ENCODE data around the gene GNE. TPM values are rescaled to one million over a fixed set of nuclear protein-coding genes. Genes with fewer than 3 reads are reported as not detected.
A peak's percentile ranks its signal among the peaks of the same experiment; 100 is the strongest.

Gene GNE
- total and polyA plus RNA-seq, 2 experiments from 2014 or later: 2.2 to 15.7 TPM

DNA sequence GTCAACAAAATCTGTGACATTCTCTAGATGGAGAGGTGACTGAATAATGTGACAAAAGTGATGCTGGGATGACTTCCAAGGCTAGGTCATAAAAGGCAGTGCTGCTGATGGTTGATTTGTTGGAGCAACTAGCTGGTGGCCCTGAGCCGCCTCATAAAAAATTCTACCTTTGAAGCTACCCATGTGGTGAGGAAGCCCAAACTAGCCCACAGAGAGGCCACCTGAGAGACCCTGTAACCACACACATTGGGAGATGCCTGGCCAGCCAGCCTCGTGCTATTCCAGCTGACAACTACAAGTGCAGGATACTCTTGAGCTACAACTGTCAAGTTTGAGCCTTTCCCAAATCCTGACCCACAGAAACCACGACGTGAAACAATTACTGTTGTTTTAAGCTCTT lies 44.9 kb downstream of the GNE start (continued):
- TF ChIP-seq CREB1 (CRISPR knock-in tag; IDR thresholded peaks at IDR 0.05; ENCODE audit: low read depth) (no peak), ZNF331 (CRISPR knock-in tag; IDR thresholded peaks at IDR 0.05; ENCODE audit: low read depth) (no peak), NANOG (IDR thresholded peaks at IDR 0.05; ENCODE audit: borderline replicate concordance) (no peak), JUNB (IDR thresholded peaks at IDR 0.05; ENCODE audit: unreplicated experiment) (no peak), EZH2phosphoT487 (IDR thresholded peaks at IDR 0.05; ENCODE audit: unreplicated experiment) (no peak)
- TF ChIP-seq, protein P1, sequence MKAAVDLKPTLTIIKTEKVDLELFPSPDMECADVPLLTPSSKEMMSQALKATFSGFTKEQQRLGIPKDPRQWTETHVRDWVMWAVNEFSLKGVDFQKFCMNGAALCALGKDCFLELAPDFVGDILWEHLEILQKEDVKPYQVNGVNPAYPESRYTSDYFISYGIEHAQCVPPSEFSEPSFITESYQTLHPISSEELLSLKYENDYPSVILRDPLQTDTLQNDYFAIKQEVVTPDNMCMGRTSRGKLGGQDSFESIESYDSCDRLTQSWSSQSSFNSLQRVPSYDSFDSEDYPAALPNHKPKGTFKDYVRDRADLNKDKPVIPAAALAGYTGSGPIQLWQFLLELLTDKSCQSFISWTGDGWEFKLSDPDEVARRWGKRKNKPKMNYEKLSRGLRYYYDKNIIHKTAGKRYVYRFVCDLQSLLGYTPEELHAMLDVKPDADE (IDR thresholded peaks at IDR 0.05): no peak
- TF ChIP-seq, protein P2, sequence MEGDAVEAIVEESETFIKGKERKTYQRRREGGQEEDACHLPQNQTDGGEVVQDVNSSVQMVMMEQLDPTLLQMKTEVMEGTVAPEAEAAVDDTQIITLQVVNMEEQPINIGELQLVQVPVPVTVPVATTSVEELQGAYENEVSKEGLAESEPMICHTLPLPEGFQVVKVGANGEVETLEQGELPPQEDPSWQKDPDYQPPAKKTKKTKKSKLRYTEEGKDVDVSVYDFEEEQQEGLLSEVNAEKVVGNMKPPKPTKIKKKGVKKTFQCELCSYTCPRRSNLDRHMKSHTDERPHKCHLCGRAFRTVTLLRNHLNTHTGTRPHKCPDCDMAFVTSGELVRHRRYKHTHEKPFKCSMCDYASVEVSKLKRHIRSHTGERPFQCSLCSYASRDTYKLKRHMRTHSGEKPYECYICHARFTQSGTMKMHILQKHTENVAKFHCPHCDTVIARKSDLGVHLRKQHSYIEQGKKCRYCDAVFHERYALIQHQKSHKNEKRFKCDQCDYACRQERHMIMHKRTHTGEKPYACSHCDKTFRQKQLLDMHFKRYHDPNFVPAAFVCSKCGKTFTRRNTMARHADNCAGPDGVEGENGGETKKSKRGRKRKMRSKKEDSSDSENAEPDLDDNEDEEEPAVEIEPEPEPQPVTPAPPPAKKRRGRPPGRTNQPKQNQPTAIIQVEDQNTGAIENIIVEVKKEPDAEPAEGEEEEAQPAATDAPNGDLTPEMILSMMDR (conservative IDR thresholded peaks at IDR 0.05; ENCODE audit: low read depth in 2 of 2): no peak

DNA sequence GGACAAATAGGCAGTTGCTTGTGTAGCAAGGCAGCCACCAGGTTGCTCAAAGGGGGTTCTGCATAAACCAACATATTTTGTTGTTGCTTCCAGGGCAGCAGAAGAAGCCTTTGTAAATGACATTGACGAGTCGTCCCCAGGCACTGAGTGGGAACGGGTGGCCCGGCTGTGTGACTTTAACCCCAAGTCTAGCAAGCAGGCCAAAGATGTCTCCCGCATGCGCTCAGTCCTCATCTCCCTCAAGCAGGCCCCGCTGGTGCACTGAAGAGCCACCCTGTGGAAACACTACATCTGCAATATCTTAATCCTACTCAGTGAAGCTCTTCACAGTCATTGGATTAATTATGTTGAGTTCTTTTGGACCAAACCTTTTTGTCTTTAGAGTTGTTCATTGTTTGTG lies 46.7 kb downstream of the GNE start:
- H4K20me1 ChIP-seq (replicated peaks; ENCODE audit: insufficient read depth): peaks cover 49% of the 10 kb centered on the region

More for the DNA sequence above, 46.7 kb downstream of the GNE start:
- TF ChIP-seq CREB1 (CRISPR knock-in tag; IDR thresholded peaks at IDR 0.05; ENCODE audit: low read depth): no peak
- TF ChIP-seq, protein P1 (IDR thresholded peaks at IDR 0.05): no peak
- TF ChIP-seq, protein P3, sequence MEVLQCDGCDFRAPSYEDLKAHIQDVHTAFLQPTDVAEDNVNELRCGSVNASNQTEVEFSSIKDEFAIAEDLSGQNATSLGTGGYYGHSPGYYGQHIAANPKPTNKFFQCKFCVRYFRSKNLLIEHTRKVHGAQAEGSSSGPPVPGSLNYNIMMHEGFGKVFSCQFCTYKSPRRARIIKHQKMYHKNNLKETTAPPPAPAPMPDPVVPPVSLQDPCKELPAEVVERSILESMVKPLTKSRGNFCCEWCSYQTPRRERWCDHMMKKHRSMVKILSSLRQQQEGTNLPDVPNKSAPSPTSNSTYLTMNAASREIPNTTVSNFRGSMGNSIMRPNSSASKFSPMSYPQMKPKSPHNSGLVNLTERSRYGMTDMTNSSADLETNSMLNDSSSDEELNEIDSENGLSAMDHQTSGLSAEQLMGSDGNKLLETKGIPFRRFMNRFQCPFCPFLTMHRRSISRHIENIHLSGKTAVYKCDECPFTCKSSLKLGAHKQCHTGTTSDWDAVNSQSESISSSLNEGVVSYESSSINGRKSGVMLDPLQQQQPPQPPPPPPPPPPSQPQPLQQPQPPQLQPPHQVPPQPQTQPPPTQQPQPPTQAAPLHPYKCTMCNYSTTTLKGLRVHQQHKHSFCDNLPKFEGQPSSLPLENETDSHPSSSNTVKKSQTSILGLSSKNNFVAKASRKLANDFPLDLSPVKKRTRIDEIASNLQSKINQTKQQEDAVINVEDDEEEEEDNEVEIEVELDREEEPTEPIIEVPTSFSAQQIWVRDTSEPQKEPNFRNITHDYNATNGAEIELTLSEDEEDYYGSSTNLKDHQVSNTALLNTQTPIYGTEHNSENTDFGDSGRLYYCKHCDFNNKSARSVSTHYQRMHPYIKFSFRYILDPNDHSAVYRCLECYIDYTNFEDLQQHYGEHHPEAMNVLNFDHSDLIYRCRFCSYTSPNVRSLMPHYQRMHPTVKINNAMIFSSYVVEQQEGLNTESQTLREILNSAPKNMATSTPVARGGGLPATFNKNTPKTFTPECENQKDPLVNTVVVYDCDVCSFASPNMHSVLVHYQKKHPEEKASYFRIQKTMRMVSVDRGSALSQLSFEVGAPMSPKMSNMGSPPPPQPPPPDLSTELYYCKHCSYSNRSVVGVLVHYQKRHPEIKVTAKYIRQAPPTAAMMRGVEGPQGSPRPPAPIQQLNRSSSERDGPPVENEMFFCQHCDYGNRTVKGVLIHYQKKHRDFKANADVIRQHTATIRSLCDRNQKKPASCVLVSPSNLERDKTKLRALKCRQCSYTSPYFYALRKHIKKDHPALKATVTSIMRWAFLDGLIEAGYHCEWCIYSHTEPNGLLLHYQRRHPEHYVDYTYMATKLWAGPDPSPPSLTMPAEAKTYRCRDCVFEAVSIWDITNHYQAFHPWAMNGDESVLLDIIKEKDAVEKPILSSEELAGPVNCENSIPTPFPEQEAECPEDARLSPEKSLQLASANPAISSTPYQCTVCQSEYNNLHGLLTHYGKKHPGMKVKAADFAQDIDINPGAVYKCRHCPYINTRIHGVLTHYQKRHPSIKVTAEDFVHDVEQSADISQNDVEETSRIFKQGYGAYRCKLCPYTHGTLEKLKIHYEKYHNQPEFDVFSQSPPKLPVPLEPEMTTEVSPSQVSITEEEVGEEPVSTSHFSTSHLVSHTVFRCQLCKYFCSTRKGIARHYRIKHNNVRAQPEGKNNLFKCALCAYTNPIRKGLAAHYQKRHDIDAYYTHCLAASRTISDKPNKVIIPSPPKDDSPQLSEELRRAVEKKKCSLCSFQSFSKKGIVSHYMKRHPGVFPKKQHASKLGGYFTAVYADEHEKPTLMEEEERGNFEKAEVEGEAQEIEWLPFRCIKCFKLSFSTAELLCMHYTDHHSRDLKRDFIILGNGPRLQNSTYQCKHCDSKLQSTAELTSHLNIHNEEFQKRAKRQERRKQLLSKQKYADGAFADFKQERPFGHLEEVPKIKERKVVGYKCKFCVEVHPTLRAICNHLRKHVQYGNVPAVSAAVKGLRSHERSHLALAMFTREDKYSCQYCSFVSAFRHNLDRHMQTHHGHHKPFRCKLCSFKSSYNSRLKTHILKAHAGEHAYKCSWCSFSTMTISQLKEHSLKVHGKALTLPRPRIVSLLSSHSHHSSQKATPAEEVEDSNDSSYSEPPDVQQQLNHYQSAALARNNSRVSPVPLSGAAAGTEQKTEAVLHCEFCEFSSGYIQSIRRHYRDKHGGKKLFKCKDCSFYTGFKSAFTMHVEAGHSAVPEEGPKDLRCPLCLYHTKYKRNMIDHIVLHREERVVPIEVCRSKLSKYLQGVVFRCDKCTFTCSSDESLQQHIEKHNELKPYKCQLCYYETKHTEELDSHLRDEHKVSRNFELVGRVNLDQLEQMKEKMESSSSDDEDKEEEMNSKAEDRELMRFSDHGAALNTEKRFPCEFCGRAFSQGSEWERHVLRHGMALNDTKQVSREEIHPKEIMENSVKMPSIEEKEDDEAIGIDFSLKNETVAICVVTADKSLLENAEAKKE (CRISPR knock-in tag; IDR thresholded peaks at IDR 0.05): no peak
- no peak for TF ChIP-seq POLR2AphosphoS5 (IDR thresholded peaks at IDR 0.05; ENCODE audit: low read depth)
- no peak for TF ChIP-seq NANOG (IDR thresholded peaks at IDR 0.05; ENCODE audit: borderline replicate concordance)
- no peak for TF ChIP-seq EZH2 (IDR thresholded peaks at IDR 0.05; ENCODE audit: low read depth, unreplicated experiment)
- TF ChIP-seq ZNF331 (CRISPR knock-in tag; IDR thresholded peaks at IDR 0.05; ENCODE audit: low read depth): no peak
- DNase-seq (ENCODE audit: low spot score) (no peak), ATAC-seq (no peak)
- Mint-ChIP-seq H3K27me3 (ENCODE audit: insufficient read depth, low read depth, poor library complexity) (peaks cover 1% of the 10 kb centered on the region), H3K4me1 (no peaks in the 10 kb centered on the region), H3K27ac (no peak overlapping the region), H3K36me3 (ENCODE audit: low read depth) (peaks cover 69% of the 10 kb centered on the region), H3K4me3 (no peak overlapping the region), H3K9me3 (no peaks in the 10 kb centered on the region)
- Histone ChIP-seq H3K27ac (ENCODE audit: low read depth) (0 out of 2 replicates have a peak overlapping the region, but pooled peaks have one; percentile 39), H3F3A (replicated peaks; ENCODE audit: low read depth) (0 out of 2 replicates have a peak, but pooled peaks cover 2% of the 10 kb centered on the region), H3K4me2 (no peak overlapping the region), H3K36me3 (ENCODE audit: insufficient read depth) (peaks cover 35% of the 10 kb centered on the region), H3K79me2 (replicated peaks; ENCODE audit: insufficient read depth) (peaks cover 68% of the 10 kb centered on the region), H3K27me3 (ENCODE audit: insufficient read depth) (no peaks in the 10 kb centered on the region), H3K4me1 (ENCODE audit: insufficient read depth) (no peaks in the 10 kb centered on the region), H3K9me2 (ENCODE audit: insufficient read depth) (no peaks in the 10 kb centered on the region), H2AFZ (no peak overlapping the region), H3K4me3 (no peak overlapping the region)

Measured in GM23338 (cell line).